ENCODE measurements around the gene BTNL9. TPM values are rescaled to one million over a fixed set of nuclear protein-coding genes. Genes with fewer than 3 reads are reported as not detected.
"Not testable (repeated sequence)": the region's sequence is repeated elsewhere in the genome, so short reads cannot be mapped to it uniquely, and the experiment has no call there.

Gene BTNL9
- total and polyA plus RNA-seq, 12 donors: 16.0 to 254 (median 31.0) TPM

DNA sequence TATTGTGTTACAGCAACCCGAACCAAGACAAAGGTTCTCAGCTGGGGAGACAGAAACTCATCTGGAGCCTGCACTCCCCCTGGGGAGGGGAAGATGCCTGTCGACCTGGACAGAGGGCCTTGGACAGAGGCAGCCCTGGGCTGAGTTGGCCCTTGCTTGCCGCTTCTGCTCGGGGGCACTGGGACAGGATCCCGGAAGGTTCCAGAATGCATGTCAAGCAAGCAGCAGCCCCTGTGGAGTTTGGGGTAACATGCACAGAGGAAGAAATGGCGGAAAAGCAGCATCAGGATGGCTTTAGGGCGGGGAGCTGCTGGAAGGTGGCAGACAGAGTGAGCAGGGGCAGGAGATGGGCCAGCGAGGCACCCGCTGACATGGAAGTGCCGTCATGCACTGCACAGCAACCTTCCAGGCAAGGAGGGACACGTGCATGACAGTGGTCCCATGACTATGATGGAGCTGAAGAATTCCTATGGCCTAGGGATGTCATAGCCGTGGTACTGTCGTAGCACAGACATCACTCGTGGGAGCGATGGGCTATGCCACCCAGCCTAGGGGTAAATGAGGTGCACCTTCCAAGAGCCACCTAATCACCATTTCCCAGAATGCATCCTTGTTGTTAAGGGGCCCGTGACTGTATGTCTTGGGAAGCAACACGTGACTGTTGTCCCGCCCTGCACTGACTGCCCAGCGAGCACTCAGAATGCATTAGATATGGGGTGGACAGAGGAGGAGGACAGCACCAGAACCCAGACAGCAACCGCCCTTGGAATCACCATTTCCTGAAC lies 64.7 kb downstream of the BTNL9 start:
- peaks cover 0 to 63% (median 62%) of the 10 kb centered on the region in 7 donors for H3K27me3 ChIP-seq
- intact Hi-C loops (cut with DNase I); H3K27ac ChIP-seq; DNase-seq; H3K4me1 ChIP-seq; H3K9me3 ChIP-seq; ATAC-seq; H3K36me3 ChIP-seq; H3K4me3 ChIP-seq: not testable (repeated sequence)
- WGBS, 2 donors: 26 to 60% methylated on average over 10 to 20 of the region's 20 CpGs

DNA sequence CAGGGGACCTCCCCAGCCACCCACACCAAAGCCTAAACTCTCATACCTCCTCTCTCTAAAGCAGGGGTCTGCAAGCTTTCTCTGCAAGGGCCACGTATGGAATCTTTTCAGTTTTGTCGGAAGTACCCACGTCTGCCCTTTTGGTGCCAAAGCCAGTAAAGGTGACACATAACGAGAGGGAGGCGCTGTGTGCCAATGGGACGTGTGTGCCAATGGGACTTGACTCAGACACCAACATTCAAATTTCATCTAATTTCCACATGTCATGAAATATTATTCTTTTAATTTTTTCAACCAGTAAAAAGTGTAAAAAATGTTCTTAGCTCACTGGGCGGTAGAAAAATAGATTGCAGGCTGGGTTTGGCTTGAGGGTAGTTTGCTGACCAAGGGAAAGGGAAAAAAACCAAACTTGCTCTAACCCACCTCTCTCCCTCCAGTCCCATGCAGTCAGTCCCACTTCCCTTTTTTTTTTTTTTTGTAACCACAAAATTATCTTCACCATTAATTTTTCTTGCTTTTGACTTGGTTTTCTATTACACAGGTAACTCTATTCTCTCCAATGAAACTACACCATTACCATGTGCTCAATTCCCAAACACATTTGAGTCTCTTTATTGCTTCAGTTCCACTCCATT lies 65.4 kb downstream of the BTNL9 start:
- Histone ChIP-seq H3K4me1 (peaks cover 0 to under 1% (median 0%) of the 10 kb centered on the region in 9 donors), H3K27me3 (peaks cover 0 to 63% (median 62%) of the 10 kb centered on the region in 7 donors), H3K27ac (no peak overlapping the region), H3K36me3 (no peaks in the 10 kb centered on the region), H3K4me3 (no peak overlapping the region), H3K9me3 (no peaks in the 10 kb centered on the region)
- WGBS, 2 donors: 43 to 68% methylated on average over 7 of the region's 7 CpGs
- intact Hi-C loops (cut with DNase I): no loop called here
- DNase-seq (no peak), ATAC-seq (no peak)
- TF ChIP-seq, protein P1, sequence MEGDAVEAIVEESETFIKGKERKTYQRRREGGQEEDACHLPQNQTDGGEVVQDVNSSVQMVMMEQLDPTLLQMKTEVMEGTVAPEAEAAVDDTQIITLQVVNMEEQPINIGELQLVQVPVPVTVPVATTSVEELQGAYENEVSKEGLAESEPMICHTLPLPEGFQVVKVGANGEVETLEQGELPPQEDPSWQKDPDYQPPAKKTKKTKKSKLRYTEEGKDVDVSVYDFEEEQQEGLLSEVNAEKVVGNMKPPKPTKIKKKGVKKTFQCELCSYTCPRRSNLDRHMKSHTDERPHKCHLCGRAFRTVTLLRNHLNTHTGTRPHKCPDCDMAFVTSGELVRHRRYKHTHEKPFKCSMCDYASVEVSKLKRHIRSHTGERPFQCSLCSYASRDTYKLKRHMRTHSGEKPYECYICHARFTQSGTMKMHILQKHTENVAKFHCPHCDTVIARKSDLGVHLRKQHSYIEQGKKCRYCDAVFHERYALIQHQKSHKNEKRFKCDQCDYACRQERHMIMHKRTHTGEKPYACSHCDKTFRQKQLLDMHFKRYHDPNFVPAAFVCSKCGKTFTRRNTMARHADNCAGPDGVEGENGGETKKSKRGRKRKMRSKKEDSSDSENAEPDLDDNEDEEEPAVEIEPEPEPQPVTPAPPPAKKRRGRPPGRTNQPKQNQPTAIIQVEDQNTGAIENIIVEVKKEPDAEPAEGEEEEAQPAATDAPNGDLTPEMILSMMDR (IDR thresholded peaks at IDR 0.05): no peak

DNA sequence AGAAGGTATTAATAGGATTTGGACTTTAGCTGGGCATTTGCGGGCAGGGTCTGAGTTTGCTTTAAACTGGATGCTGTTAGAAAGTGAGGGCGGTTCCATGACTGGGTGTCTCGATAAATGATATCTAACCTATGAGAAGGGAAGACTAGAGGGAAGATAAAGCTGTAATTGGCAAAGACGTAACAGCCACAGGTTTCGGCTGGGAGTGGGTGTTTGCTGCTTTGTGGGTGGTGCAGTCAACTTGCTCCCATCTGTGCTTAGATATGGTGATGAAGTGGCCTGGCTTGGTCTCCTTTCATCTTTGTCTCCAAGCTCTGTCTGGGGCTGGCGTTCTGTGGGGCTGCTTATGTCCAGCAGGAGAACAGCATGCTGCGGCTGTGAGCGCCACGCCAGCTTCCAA lies 67.6 kb downstream of the BTNL9 start:
- Histone ChIP-seq H3K9me3 (no peaks in the 10 kb centered on the region), H3K36me3 (no peaks in the 10 kb centered on the region), H3K27ac (no peak overlapping the region), H3K4me3 (no peak overlapping the region), H3K27me3 (peaks cover 0 to 84% (median 82%) of the 10 kb centered on the region in 7 donors), H3K4me1 (no peaks in the 10 kb centered on the region)
- ATAC-seq (no peak), DNase-seq (no peak)
- TF ChIP-seq, protein P1 (IDR thresholded peaks at IDR 0.05): no peak
- WGBS, 2 donors: 72 to 74% methylated on average over 9 of the region's 9 CpGs
- intact Hi-C loops (cut with DNase I): no loop called here

DNA sequence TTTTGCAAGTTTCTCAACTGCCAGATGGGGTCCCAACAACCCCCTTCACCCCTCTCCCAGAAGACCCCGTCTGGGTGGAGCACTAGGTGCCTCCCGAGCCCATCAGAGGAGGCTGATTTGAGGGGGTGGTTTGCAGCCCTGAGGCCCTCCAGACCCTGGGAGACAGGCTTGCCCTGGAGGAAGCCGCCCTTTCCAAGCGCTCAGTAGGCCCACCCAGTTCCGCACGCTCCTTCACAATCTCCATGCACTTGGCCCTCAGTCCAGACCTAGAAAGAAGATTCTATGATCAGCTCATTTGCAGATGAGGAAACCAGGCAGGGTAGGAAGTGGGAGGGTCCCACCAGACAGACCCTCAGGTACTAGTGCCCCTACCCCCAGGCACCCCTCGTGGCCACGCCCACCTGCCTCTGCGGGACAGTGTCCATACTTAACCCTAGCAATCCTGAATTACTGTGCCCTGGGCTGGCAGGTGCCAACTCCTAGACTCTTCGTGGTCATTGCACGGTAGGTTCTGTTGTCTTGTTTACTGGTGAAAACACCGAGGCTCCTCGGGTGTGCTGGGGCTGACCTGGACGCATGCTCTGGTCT lies 68.6 kb downstream of the BTNL9 start:
- Histone ChIP-seq H3K27me3 (peaks cover 0 to 90% (median 88%) of the 10 kb centered on the region in 7 donors), H3K9me3 (no peaks in the 10 kb centered on the region), H3K27ac (no peak overlapping the region), H3K36me3 (no peaks in the 10 kb centered on the region), H3K4me1 (no peaks in the 10 kb centered on the region), H3K4me3 (no peak overlapping the region)
- intact Hi-C loops (cut with DNase I): no loop called here
- TF ChIP-seq, protein P1 (IDR thresholded peaks at IDR 0.05): no peak
- DNase-seq (no peak), ATAC-seq (no peak)
- 71 to 74% methylated on average over 14 of the region's 14 CpGs for WGBS, 2 donors
